Measurements from ENCODE around the gene CCSER1.

Gene CCSER1

GRCh38 chr4:90979556-90979955, 852.4 kb downstream of the CCSER1 start:
- no peak for DNase-seq

GRCh38 chr4:90982813-90983212, 855.6 kb downstream of the CCSER1 start:
- DNase-seq = no peak

- DNase-seq = no peak
These were observed 863.1 kb downstream of the CCSER1 start for GRCh38 chr4:90990284-90990683.

- no peak for DNase-seq
These were observed 865.0 kb downstream of the CCSER1 start for GRCh38 chr4:90992213-90992612.

GRCh38 chr4:90994851-90995574, 867.8 kb downstream of the CCSER1 start:
- DNase-seq = no peak

- no peak for DNase-seq
These were observed 868.8 kb downstream of the CCSER1 start for GRCh38 chr4:90995996-90996395.

GRCh38 chr4:90996813-90997212, 869.6 kb downstream of the CCSER1 start:
- no peak for DNase-seq

- DNase-seq = no peak
These were observed 888.7 kb downstream of the CCSER1 start for GRCh38 chr4:91015861-91016260.

- DNase-seq = no peak
These were observed 892.3 kb downstream of the CCSER1 start for GRCh38 chr4:91019513-91019912.

- DNase-seq = no peak
These were observed 898.3 kb downstream of the CCSER1 start for GRCh38 chr4:91025241-91026148.

- no peak for DNase-seq
These were observed 901.0 kb downstream of the CCSER1 start for GRCh38 chr4:91028228-91028627.

- no peak for DNase-seq
These were observed 904.6 kb downstream of the CCSER1 start for GRCh38 chr4:91031761-91032160.

- DNase-seq = no peak
These were observed 905.7 kb downstream of the CCSER1 start for GRCh38 chr4:91032725-91033445.

GRCh38 chr4:91035276-91035675, 908.1 kb downstream of the CCSER1 start:
- no peak for DNase-seq

- DNase-seq = no peak
These were observed 910.8 kb downstream of the CCSER1 start for GRCh38 chr4:91037951-91038350.

GRCh38 chr4:91057871-91058270, 930.7 kb downstream of the CCSER1 start:
- DNase-seq = no peak

GRCh38 chr4:91058345-91058744, 931.2 kb downstream of the CCSER1 start:
- DNase-seq = no peak

- DNase-seq = peak; percentile 16
These were observed 937.1 kb downstream of the CCSER1 start for GRCh38 chr4:91064157-91064853.

- no peak for DNase-seq
These were observed 937.9 kb downstream of the CCSER1 start for GRCh38 chr4:91065117-91065516.

GRCh38 chr4:91070736-91071135, 943.5 kb downstream of the CCSER1 start:
- no peak for DNase-seq

GRCh38 chr4:91076147-91076546, 949.0 kb downstream of the CCSER1 start:
- DNase-seq = no peak

- DNase-seq = no peak
These were observed 958.8 kb downstream of the CCSER1 start for GRCh38 chr4:91085961-91086360.

- no peak for DNase-seq
These were observed 960.5 kb downstream of the CCSER1 start for GRCh38 chr4:91087743-91088142.
